Duodenal mucosa (tissue), 2 donors: ENCODE results near the gene IBSP.

Experiments
- H3K27ac ChIP-seq: one replicate; pipeline ENCODE4 v1.7.0; 2013; ENCODE audit warnings: low read depth, low read length
- H3K27me3 ChIP-seq, 2 donors: one replicate each; pipeline ENCODE4 v1.7.0; 2013; ENCODE audit warnings: low read length in 2 of 2, control low read depth in 1 of 2; ENCODE audit not compliant: insufficient read depth in 2 of 2, control insufficient read depth in 1 of 2
- H3K36me3 ChIP-seq, 2 donors: one replicate each; pipeline ENCODE4 v1.7.0; 2013; ENCODE audit warnings: low read length in 2 of 2, control low read depth in 1 of 2; ENCODE audit not compliant: insufficient read depth in 2 of 2, control insufficient read depth in 1 of 2
- H3K4me1 ChIP-seq, 2 donors: one replicate each; pipeline ENCODE4 v1.7.0; 2013; ENCODE audit warnings: low read length in 2 of 2, control low read depth in 1 of 2; ENCODE audit not compliant: insufficient read depth in 2 of 2, control insufficient read depth in 1 of 2
- H3K4me3 ChIP-seq, 2 donors: one replicate each; pipeline ENCODE4 v1.7.0; 2013; ENCODE audit warnings: low read length in 2 of 2, low read depth in 1 of 2
- H3K9ac ChIP-seq, 2 donors: one replicate each; pipeline ENCODE4 v1.7.0; 2013; ENCODE audit warnings: low read length in 2 of 2, low read depth in 1 of 2
- H3K9me3 ChIP-seq, 2 donors: one replicate each; pipeline ENCODE4 v1.7.0; 2013; ENCODE audit warnings: low read length in 2 of 2, control low read depth in 1 of 2; ENCODE audit not compliant: control insufficient read depth in 1 of 2

The IBSP gene

GRCh38 chr4:87851332-87851731 is 52.0 kb downstream of the IBSP start:
- H3K27ac ChIP-seq = no peak overlapping the region
- no peaks in the 10 kb centered on the region for H3K27me3 ChIP-seq
- H3K36me3 ChIP-seq = no peaks in the 10 kb centered on the region
- no peaks in the 10 kb centered on the region for H3K9me3 ChIP-seq
- H3K4me3 ChIP-seq = no peak overlapping the region
- H3K9ac ChIP-seq = no peak overlapping the region
- peaks cover 0 to 6% of the 10 kb centered on the region in 2 donors for H3K4me1 ChIP-seq

DNA sequence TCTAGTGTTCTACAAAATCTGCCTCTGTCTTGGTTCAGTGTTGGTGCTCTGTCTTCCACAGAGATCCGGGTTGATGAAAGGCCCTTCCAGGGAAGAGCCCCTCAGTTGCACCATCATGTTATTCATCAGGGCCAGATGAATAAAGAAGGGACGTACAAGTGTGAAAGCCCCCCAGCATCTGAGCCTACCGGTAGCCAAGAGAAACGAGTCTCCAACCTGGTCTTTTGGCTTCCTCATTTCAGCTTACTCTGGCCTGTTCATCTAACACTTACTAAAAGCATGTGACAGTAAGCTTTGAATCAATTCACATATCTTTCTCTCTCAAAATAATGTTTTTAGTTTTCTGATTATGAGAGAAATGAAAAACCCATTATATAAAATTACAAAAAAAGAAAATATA is 52.6 kb downstream of the IBSP start:
- no peak overlapping the region for H3K4me3 ChIP-seq
- no peaks in the 10 kb centered on the region for H3K9me3 ChIP-seq
- no peaks in the 10 kb centered on the region for H3K27me3 ChIP-seq
- H3K27ac ChIP-seq = no peak overlapping the region
- peaks cover 0 to 6% of the 10 kb centered on the region in 2 donors for H3K4me1 ChIP-seq
- no peak overlapping the region for H3K9ac ChIP-seq
- H3K36me3 ChIP-seq = no peaks in the 10 kb centered on the region

- H3K27me3 ChIP-seq = no peaks in the 10 kb centered on the region
- no peaks in the 10 kb centered on the region for H3K9me3 ChIP-seq
- H3K27ac ChIP-seq = no peak overlapping the region
- peaks cover 0 to 6% of the 10 kb centered on the region in 2 donors for H3K4me1 ChIP-seq
- H3K36me3 ChIP-seq = no peaks in the 10 kb centered on the region
- H3K4me3 ChIP-seq = no peak overlapping the region
- no peak overlapping the region for H3K9ac ChIP-seq
Measured at GRCh38 chr4:87853108-87853507, 53.8 kb downstream of the IBSP start.

- H3K27ac ChIP-seq = no peak overlapping the region
- no peak overlapping the region for H3K9ac ChIP-seq
- peaks cover 0 to 3% of the 10 kb centered on the region in 2 donors for H3K4me1 ChIP-seq
- no peaks in the 10 kb centered on the region for H3K9me3 ChIP-seq
- H3K27me3 ChIP-seq = no peaks in the 10 kb centered on the region
- no peak overlapping the region for H3K4me3 ChIP-seq
- no peaks in the 10 kb centered on the region for H3K36me3 ChIP-seq
Measured at GRCh38 chr4:87853891-87854290, 54.5 kb downstream of the IBSP start.

- H3K9ac ChIP-seq = no peak overlapping the region
- no peaks in the 10 kb centered on the region for H3K36me3 ChIP-seq
- H3K4me3 ChIP-seq = no peak overlapping the region
- H3K27me3 ChIP-seq = no peaks in the 10 kb centered on the region
- H3K27ac ChIP-seq = no peak overlapping the region
- H3K9me3 ChIP-seq = no peaks in the 10 kb centered on the region
- H3K4me1 ChIP-seq = no peaks in the 10 kb centered on the region
Measured at GRCh38 chr4:87855559-87855958, 56.2 kb downstream of the IBSP start.

GRCh38 chr4:87856816-87857215 is 57.5 kb downstream of the IBSP start:
- no peak overlapping the region for H3K9ac ChIP-seq
- no peaks in the 10 kb centered on the region for H3K36me3 ChIP-seq
- no peaks in the 10 kb centered on the region for H3K9me3 ChIP-seq
- no peaks in the 10 kb centered on the region for H3K27me3 ChIP-seq
- no peak overlapping the region for H3K4me3 ChIP-seq
- no peak overlapping the region for H3K27ac ChIP-seq
- no peaks in the 10 kb centered on the region for H3K4me1 ChIP-seq

DNA sequence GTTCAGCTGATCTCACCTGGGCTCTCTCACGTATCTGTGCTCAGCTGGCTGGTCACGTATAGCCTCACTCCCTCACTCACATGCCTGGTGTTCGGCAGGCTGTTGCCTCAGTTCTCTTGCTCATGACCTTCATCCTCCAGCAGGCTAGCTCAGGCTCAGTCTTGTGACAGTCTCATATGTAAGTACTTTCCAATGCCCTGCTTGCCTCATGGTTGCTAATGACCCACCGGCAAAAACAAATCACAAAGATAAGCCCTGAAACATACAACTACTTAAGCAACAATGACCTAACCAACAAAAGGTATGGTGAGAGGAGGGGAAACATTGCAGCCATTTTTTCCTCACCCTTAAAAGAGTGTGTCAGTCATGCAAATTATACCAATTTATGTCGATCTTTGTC is 58.4 kb downstream of the IBSP start:
- Histone ChIP-seq H3K4me1 (no peaks in the 10 kb centered on the region), H3K27me3 (no peaks in the 10 kb centered on the region), H3K36me3 (no peaks in the 10 kb centered on the region), H3K9me3 (no peaks in the 10 kb centered on the region), H3K9ac (no peak overlapping the region), H3K27ac (no peak overlapping the region), H3K4me3 (no peak overlapping the region)
